Right lung (tissue), 10 donors: ENCODE data around the gene MRPS10. TPM values are rescaled to one million over a fixed set of nuclear protein-coding genes. Genes with fewer than 3 reads are reported as not detected.
A peak's percentile ranks its signal among the peaks of the same experiment; 100 is the strongest.

Source experiments
- DNase-seq, 2 donors: peaks; one replicate each; pipeline ENCODE4 v3.0.0-alpha.2; 2013
- long read RNA-seq, 8 donors: transcript quantifications; one replicate each; lab custom pipeline, GENCODE V29; 2026
- polyA plus RNA-seq, 5 donors: library from polyadenylated mRNA; unstranded; fragments of 120-200 nt; gene quantifications; one replicate each; pipeline versions ENCODE4 v1.2.1 to v1.2.3, GENCODE V29; 2013; ENCODE audit warnings: inconsistent platforms in 1 of 5, low replicate concordance in 1 of 5; ENCODE audit not compliant: insufficient read length in 5 of 5, insufficient read depth in 1 of 5

The MRPS10 gene
- polyA plus RNA-seq = 10 to 100 TPM; 24.1 to 31.9 (median 31.1) TPM
- long read RNA-seq, donor 1, transcript MRPS10-201 (7 exons, 2,110 nt) = major isoform, 14 of 14 reads
- long read RNA-seq, donor 1, partial matches to known transcripts = 0 of 14 reads
- long read RNA-seq, donor 1, other reads (novel, unspliced or antisense) = 0 of 14 reads
- long read RNA-seq, donor 2, transcript MRPS10-201 (7 exons, 2,110 nt) = major isoform, 11 of 11 reads
- long read RNA-seq, donor 2, partial matches to known transcripts = 0 of 11 reads
- long read RNA-seq, donor 2, other reads (novel, unspliced or antisense) = 0 of 11 reads
- long read RNA-seq, donor 3, transcript MRPS10-201 (7 exons, 2,110 nt) = major isoform, 16 of 24 reads
- long read RNA-seq, donor 3, partial matches to known transcripts = 0 of 24 reads
- long read RNA-seq, donor 3, other reads (novel, unspliced or antisense) = 8 of 24 reads
- long read RNA-seq, donor 4, transcript MRPS10-201 (7 exons, 2,110 nt) = major isoform, 10 of 15 reads
- long read RNA-seq, donor 4, partial matches to known transcripts = 0 of 15 reads
- long read RNA-seq, donor 4, other reads (novel, unspliced or antisense) = 5 of 15 reads
- long read RNA-seq, donor 5, transcript MRPS10-201 (7 exons, 2,110 nt) = major isoform, 21 of 21 reads
- long read RNA-seq, donor 5, partial matches to known transcripts = 0 of 21 reads
- long read RNA-seq, donor 5, other reads (novel, unspliced or antisense) = 0 of 21 reads
- long read RNA-seq, donor 6, transcript MRPS10-201 (7 exons, 2,110 nt) = major isoform, 16 of 16 reads
- long read RNA-seq, donor 6, partial matches to known transcripts = 0 of 16 reads
- long read RNA-seq, donor 6, other reads (novel, unspliced or antisense) = 0 of 16 reads
- long read RNA-seq, donor 7, transcript MRPS10-201 (7 exons, 2,110 nt) = major isoform, 22 of 31 reads
- long read RNA-seq, donor 7, partial matches to known transcripts = 9 of 31 reads
- long read RNA-seq, donor 7, other reads (novel, unspliced or antisense) = 0 of 31 reads
- long read RNA-seq, donor 8, transcript MRPS10-201 (7 exons, 2,110 nt) = major isoform, 6 of 6 reads
- long read RNA-seq, donor 8, partial matches to known transcripts = 0 of 6 reads
- long read RNA-seq, donor 8, other reads (novel, unspliced or antisense) = 0 of 6 reads

DNA sequence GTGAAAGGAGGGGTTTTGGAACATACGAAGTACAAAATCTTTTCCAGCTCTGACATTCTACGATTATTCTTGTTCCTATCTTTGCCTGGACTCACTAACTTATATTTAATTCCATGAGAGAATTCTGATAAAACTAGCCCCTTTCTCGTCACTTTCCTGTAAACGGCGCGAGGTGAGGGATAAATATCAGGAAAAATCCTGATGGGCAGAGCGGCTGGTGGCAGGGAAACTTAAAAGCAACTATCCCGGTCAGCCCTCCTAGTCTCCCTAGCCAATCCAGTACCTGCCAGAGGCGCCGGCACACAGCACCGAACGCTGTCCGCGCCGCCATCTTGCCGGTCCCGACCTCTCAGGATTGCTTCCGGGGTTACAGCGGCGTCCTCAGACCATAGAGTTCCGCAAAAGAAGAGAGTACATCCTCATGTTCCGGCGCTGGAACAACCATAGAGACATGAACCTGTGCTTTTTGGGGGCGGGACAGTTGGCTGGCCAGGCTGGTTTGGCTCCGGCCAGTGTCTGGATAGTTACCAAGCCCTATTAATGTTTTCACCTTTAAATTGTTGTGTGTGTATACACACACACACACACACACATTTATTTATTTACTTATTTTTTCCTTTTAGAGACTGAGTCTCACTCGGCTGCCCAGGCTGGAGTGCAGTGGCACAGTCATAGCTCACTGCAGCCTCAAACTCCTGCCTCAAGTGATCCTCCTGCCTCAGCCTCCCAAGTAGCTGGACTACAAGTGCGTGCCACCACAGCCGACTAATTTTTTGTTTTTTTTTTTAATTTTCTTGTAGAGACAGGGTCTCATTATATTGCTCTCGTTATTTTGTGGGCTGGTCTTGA lies at the start of gene MRPS10:
TSS of gene MRPS10 (minus strand) at position 343 of the 849 bp plus-strand sequence. CDS start at position 331, 12 bp downstream.
- DNase-seq = peak; percentile 87 to 89

DNA sequence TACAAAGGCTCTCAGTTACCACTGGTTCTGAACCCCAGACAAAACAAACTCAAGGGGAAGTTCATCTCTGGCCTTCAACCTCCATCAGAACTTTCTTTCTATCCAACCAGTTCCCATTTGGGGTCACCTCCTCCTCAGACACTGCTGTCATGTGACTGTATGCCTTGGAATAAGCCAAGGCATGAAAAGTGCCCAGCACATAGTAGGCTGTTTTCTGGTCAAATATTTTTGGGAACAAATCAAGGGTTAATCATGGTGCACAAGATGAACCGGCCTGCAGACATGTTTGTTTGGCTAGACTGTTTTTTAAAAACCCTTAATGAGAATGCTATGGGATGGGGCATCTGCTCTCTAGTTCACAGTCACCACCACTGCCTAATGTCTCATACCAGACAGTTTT lies 48.9 kb upstream of the MRPS10 start:
- DNase-seq = no peak

DNA sequence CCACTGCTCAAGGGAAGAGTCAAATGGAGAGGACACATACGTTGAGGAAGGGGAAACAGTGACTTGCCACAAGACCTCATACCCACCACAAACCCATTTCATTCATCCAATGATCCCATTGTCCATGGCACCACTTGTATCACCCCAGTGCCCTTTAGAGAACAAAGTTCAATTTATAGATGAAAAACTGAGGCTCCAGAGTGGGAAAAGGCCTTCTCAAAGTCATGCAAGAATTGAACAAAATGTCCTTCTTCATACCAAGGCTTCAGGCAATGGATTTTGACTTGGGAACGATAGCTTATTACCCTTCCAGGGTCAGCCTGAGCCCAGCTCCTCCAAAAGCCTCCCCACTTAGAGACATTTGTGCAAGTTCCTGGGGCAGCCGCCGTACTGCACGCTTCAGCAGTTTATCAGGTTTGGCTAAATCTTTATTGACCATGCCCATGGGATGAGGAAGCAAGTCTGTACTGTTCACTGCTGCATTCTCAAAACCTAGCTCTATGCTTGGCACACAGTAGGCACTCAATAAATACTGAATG lies 47.3 kb upstream of the MRPS10 start:
- DNase-seq = no peak

DNA sequence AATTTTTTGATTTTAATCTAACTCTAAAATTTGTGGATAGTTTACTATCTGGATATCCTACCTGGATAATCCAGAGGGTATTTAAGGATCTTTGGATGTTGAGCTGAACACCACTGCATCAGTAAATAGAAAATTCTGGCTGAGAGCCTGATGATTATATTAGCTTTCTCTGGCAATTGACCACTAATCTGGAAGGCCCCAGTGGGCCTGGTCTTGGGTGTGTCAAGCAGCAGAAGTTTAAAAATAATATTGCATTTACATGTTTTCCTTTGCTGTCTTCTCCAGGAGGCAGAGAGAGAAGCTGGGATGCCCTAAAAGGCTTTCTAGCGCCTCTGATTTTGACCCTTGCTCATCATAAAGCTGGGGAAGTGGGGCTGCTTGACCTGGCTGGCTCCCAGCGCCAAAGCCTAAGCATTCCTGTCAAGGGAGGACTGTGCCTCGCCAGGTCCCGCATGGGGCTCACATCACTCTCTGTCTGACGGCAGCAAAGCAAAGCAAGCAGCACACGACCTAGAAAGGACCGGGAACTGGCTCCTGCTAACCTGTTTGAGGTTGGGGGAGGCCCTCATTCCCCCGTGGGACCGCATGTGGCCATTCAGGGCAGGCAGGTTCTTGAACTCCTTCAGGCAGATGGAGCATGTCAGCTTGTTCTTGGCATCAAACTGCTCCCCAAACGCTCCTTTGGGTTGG lies 46.6 kb upstream of the MRPS10 start:
- no peak for DNase-seq

DNA sequence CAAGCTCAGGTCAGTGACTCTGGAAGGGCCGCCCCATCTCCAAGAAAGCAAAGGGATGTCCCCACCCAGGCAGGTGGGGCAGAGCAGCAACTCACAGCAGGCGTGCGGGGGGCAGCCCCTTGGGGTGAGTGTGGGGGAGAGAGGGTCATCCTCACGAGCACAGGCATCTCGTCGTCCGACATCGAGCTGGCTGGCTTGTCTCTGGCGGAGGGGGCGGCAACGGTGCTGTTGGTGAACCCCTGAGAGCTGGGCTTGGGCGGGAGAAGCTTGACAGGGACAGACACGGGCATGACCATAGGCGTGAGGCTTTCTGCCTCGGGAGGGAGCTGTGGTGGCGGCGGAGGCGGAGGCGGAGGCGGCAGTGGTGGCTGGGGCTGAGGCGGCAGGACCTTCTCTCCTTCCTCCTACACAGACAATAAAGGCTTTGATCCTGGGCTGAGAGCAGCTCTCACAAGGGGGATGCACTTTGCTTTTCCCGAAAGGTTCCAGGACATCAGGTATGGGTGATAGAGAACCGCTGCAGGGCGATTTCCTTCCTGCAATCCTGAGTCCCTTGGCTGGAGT lies 45.6 kb upstream of the MRPS10 start:
- no peak for DNase-seq

DNA sequence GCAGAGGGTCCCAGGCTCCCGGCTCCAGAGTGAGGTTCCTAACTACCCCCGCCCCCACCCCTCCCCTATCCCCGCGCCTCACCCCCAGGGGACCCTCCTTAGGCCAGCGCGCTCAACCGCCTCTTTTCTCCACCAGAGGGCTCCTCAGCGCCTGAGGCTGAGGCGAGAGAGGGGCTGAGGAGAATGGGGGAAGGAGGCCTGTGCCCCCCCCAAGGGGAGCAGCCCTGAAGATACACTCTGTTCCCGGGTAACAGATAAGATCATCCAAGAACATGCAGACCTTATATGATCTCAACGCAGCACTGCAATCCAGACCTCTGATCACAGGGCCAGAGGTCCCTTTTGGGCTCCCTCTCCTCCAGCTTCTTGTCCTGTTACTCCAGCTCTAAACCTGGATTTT lies 43.3 kb upstream of the MRPS10 start:
- DNase-seq = no peak

DNA sequence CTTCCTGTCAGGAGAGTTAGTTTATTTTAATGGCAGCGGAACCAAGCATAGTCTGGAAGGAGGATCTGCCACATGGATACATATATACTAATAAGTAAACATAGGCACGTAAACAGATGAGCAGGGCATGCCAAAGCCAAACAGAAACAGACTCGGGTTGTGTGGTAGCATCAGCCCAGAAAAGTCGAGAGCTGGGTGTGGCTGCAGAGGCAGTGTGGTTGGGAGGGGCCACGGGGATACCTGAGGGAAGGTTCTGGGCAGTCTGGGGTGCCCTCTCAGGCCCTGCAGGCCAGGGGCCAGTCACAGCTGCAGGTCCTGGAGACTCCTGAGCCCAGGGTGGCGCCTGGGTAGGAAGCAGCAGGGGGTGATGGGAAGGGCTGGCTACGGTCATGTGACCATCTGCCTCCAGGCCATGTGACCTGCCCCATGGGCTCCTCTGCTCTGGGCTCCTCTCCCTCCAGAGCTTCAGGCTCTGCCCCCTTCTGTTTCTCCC lies 42.8 kb upstream of the MRPS10 start:
- no peak for DNase-seq

DNA sequence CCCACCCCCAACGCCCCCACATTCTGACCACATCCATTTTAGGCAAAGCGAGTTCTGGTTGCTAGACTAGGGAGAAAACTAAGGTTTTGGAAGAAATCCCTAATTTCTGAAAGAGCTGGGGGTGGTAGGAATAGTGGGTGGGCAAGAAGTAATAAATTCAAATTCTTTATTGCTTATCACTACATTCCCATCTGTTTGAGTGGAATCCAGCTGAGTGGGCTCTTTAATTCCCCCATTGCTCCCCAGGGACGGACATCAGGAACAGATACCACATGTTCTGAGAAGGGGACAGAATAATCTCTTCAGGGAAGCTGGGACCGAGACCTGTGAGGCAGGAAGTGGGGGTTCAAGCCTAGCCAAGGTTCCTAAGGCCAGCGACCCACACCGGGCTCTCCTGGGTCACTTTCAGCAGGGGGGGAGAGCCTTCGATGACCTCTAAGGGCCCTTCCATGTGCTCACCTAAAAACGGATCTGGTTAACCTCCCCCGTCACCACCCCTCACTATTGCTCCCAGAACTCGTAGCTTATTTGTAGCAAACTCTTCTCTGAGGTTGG lies 42.3 kb upstream of the MRPS10 start:
- DNase-seq = no peak

DNA sequence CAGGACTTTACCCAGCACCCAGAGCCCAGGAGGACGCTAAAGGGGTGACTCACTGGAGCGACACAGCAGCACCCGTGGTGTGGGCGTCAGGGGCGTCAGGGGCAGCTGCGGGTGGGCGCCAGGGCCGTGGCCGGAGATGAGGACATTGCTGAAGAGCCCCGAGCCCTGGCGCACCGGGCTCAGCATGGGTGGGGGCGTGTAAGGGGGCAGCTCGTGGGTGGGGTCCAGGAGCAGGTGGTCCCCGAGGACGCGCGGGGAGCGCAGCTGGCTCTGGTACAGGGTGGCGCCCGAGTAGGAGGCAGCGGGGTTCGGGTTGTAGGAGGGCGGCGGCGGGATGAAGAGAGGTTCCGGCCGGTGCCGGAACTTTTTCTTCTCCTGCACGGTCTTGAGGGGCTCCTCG lies 41.6 kb upstream of the MRPS10 start:
- DNase-seq = no peak

DNA sequence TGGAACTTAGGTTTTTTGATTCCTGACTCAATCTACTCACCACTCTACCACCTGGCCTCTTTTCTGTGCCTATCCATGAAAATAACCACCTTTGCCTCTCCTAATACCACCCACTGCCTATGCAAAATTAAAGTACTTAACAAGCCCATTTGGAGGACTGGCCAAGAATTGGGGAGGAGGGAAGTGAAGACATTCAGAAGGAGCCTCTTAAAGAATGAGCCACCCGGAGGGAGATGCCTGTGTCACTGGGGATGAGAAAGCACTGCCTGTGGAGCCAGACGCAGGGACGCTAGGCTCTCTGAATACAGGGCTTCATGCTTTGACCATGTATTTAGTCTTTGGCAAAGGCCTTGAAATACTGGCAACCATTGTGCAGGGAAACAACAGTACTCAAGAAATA lies 40.0 kb upstream of the MRPS10 start:
- DNase-seq = no peak

DNA sequence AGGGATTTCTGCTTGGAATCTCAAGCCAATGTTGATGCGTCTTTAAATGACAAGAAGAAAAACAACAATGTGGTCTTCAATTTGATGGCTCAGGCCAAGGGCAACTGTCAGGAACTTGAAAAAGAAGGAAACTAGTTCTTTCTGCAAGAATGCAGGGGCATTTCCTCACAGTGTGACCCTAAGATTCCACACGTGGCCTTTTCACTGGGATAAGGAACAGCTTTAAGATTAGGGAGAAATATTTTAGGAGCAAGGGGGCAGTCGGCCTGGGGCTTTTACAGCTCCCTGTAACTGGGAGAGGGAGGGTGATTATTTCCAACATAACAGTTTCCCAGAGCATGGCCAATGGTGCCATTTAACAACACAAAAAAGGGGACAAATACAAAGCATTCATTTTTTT lies 39.4 kb upstream of the MRPS10 start:
- no peak for DNase-seq

DNA sequence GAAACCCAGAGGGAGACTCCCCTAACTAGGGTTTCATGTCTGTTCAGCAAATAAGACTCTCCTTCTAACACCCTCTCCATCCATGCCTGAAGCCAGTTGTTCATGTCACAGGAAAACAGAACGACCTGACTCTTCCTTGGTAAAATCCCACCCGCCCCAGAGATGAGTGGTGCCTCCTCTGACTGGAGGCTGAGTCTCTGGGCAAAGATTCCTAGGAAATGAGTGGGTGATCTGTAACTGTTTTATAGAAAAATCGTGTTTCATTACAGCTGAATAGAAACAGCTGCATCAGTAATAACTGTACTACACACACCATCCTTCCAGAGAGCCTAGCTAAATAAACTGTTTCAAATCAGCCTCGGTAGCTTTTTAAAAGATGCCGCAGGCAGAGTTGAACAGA lies 37.4 kb upstream of the MRPS10 start:
- no peak for DNase-seq

DNA sequence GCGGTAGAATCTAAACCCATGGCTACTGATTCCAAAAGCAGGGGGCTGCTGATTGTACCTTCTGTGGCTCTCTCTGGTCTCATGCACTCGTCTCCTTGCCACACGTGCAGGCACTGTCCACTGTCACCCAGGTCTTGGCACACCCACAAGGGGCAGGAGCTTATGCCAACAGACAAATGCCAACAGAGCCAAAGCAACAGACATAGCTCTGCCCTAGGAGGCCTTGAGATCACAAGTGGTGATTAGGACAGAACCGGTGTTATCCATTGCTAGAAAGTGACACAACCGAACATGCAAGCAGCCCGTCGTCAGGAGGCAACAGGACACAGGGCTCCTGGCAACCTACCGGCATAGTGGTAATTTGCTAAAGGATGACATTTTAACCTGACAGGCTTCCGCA lies 36.8 kb upstream of the MRPS10 start:
- DNase-seq = no peak

DNA sequence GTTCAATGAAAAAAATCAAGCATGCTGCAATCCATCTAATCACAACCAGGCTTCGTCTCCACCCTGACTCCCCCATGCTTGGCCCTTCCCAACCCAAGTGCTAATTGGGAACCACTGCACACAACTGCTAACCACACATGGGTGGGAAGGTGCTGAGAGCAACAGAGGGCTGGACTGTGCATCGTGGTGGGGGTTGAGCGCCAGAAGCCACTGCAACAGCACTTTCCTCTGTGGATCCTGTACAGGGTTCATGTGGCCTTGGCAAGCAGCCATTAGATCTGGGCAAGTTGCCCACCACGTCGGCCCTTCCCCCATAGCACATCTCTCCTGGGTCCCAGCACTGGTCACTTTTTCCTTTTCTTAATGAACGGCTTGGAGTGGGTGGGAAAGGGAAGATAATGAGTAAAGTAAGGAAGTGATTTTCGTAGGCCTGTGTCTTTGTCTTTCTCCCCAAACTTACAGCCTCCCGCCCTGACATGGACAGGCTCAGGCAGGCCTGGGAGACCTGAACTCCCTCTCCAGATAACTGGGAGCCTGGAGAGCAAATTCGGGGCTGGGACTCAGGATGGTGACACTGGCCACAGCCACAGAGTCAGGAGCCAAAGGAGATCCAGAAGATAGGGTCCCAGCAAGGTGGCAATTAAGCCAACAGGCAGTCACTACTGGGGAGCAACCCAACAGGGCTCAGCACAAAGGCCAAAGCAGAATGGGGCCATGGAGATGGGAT lies 34.4 kb upstream of the MRPS10 start:
- peak; percentile 81 to 82 for DNase-seq

DNA sequence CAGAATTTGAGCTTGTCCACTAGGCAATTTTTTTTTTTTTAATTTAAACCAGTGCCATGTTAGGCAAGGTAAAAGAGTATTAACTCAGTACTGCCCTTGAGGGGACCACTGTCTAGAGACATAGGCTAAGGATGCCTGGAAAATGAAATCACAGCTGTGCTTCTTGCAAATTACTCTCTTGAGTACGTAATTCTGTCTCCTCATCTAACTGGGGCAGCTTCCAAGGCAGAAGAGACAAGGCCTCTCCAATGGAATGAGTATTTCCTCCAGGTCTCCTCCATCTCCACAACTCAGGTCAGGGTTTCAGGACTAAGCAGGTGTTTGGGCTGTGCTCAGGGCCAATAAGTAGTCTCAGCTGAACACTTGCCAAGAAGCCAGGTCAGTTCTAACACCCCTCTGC lies 33.8 kb upstream of the MRPS10 start:
- DNase-seq = no peak

DNA sequence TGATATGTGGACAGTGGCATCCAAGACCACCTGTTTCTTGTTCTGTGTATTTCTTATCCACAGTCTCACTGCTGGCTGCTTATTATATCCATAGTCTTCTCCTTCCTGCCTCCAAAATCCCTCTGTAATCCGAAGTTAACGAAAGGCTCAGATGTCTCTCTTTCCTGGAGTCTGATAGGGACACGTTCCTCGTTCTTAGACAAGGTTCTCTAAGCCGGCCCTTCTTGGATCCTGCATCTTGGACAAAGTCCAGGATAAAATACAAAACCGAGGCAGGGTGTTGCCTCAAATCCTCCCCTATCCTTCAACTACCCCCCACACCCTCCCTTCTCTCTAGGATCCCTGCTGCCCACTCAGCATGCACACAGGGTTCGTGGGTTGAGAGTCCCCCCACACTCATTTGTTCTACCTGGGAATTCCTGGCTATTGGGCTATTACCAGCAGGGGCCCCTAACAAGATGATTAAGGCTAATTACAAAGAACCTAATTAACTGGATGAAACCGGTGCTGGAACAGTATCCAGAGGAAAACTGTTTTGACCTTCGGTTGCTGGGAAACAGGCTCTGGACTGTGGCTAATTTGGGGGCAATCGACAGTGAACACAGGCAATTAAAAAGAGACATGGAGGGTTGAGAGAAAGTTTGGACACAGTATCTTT lies 32.7 kb upstream of the MRPS10 start:
- no peak for DNase-seq

DNA sequence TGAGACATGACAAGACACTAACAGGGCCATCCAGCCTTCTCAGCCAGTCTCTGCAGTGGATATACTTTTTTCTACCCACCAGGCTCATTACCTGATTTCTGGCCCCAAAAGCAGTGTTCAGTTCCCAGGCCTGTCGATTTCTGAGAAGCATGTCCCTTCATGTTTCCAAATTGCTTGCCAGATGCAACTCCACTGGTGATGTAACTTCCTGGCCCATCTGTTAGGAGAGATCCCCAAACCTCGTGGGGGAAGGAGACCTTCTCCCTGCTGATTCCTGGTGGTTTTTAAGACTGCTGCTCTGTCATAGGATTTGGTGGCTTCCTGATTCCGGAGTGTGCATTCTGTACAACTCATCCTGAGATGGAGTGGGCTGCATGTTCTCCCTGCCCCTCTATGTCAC lies 31.6 kb upstream of the MRPS10 start:
- no peak for DNase-seq

DNA sequence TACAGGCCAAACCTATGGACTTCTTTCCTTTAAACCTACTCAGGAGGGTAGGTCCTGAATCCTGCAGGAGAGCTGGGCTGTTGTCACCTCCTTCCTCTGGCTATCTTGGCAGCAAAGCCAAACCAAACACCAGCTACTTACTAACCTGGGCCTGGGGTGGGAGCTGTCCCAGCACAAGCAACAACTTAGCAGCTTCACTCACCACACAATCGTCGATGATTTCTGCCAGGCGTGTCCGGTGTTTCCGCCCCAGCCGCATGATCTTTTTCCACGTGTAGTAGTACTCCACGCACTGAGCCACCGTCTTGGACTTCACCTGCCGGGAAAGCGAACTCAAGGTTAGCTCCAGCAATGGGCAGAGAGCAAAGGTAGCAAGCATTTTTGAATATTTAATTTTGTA lies 25.4 kb upstream of the MRPS10 start:
- no peak for DNase-seq
